Keratinocyte (primary cell): Measurements from ENCODE around the gene GJE1. TPM values are rescaled to one million over a fixed set of nuclear protein-coding genes. Genes with fewer than 3 reads are reported as not detected.

Experiments
- DNase-seq: peaks from one replicate; pipeline ENCODE4 v3.0.0-alpha.2; 2011; ENCODE audit warnings: low read depth, missing footprints, low spot score
- FAIRE-seq: peaks from 2 replicates; lab custom pipeline; 2011; peaks lifted over from hg19 to GRCh38; lab: Jason Lieb, UNC
- H2AFZ ChIP-seq: 2 replicates; pipeline ENCODE4 v1.6.0; 2012; ENCODE audit warnings: low read length, control low read depth, inconsistent platforms; ENCODE audit not compliant: control insufficient read depth
- H3K27ac ChIP-seq: 2 replicates; pipeline ENCODE4 v1.5.1; 2011; ENCODE audit warnings: low read length; ENCODE audit not compliant: control insufficient read depth, insufficient read depth
- H3K27me3 ChIP-seq: 3 replicates; pipeline ENCODE4 v1.6.0; 2011; ENCODE audit warnings: low read length; ENCODE audit not compliant: control insufficient read depth, insufficient read depth; ENCODE audit errors: extremely low read depth
- H3K36me3 ChIP-seq, 2 experiments: 2 replicates in 1 of 2; 3 replicates in 1 of 2; pipeline ENCODE4 v1.5.1; 2011; ENCODE audit warnings: low read length in 2 of 2, mild to moderate bottlenecking in 1 of 2; ENCODE audit not compliant: control insufficient read depth in 2 of 2, insufficient read depth in 2 of 2; ENCODE audit errors: extremely low read depth in 1 of 2
- H3K4me1 ChIP-seq: 3 replicates; pipeline ENCODE4 v1.5.1; 2011; ENCODE audit warnings: low read length; ENCODE audit not compliant: control insufficient read depth, insufficient read depth; ENCODE audit errors: extremely low read depth
- H3K4me2 ChIP-seq: 3 replicates; pipeline ENCODE4 v1.6.0; 2011; ENCODE audit warnings: low read depth, low read length; ENCODE audit not compliant: control insufficient read depth, insufficient read depth; ENCODE audit errors: extremely low read depth
- H3K4me3 ChIP-seq, 3 experiments: fragments of 200-600 bp in 1 of 3; sonication (generic) in 1 of 3; 2 replicates in 2 of 3; 3 replicates in 1 of 3; pipeline ENCODE4 v1.5.1; 2011 to 2016; ENCODE audit warnings: low read length in 3 of 3, mild to moderate bottlenecking in 3 of 3, control low read depth in 2 of 3, inconsistent platforms in 1 of 3, low read depth in 1 of 3, mixed read lengths in 1 of 3, mixed run types in 1 of 3, moderate library complexity in 1 of 3; ENCODE audit not compliant: control insufficient read depth in 2 of 3, insufficient read depth in 2 of 3; ENCODE audit errors: extremely low read depth in 1 of 3
- H3K79me2 ChIP-seq: 2 replicates; pipeline ENCODE4 v1.6.0; 2012; ENCODE audit warnings: low read length; ENCODE audit not compliant: control insufficient read depth, insufficient read depth
- H3K9ac ChIP-seq: 3 replicates; pipeline ENCODE4 v1.6.0; 2011; ENCODE audit warnings: low read length; ENCODE audit not compliant: control insufficient read depth, insufficient read depth; ENCODE audit errors: extremely low read depth
- H3K9me1 ChIP-seq: 3 replicates; pipeline ENCODE4 v1.6.0; 2011; ENCODE audit warnings: low read length; ENCODE audit not compliant: control insufficient read depth, insufficient read depth; ENCODE audit errors: extremely low read depth
- H3K9me3 ChIP-seq: 2 replicates; pipeline ENCODE4 v1.5.1; 2012; ENCODE audit warnings: low read depth, low read length; ENCODE audit not compliant: control insufficient read depth
- H4K20me1 ChIP-seq: 3 replicates; pipeline ENCODE4 v1.6.0; 2011; ENCODE audit warnings: low read length; ENCODE audit not compliant: control insufficient read depth, insufficient read depth; ENCODE audit errors: extremely low read depth
- CTCF ChIP-seq, 3 experiments: IDR thresholded peaks in 1 of 3; conservative IDR thresholded peaks in 1 of 3; optimal IDR thresholded peaks in 1 of 3; 2 replicates in 2 of 3; 3 replicates in 1 of 3; pipeline versions ENCODE3 to v1.5.1; 2011; ENCODE audit warnings: low read length in 3 of 3, mild to moderate bottlenecking in 3 of 3, moderate library complexity in 2 of 3, control low read depth in 1 of 3, inconsistent platforms in 1 of 3; ENCODE audit not compliant: insufficient read depth in 2 of 3; ENCODE audit errors: extremely low read depth in 1 of 3
- EZH2 ChIP-seq: IDR thresholded peaks from one replicate; pipeline ENCODE4 v1.6.1; 2012; ENCODE audit warnings: inconsistent platforms, mild to moderate bottlenecking, low read length, moderate library complexity
- dilution Hi-C: fragments of 300-500 bp; cut with MboI; formaldehyde crosslinking; loops from one replicate; pipeline ENCODE4 v1.7.0; 2020; ENCODE audit warnings: low sequenced_read_pairs; ENCODE audit not compliant: extremely low pct_ligation_motif_present
- polyA plus RNA-seq, 5 experiments: library from polyadenylated mRNA; depleted of rRNA in 3 of 5; stranded (reverse) in 3 of 5; stranded (forward) in 1 of 5; unstranded in 1 of 5; fragments of >200 nt; gene quantifications; 1 replicate in 1 of 5; 2 replicates in 3 of 5; 3 replicates in 1 of 5; pipeline versions ENCODE4 v1.2.1 to v1.2.3, GENCODE V29; 2011 to 2012; ENCODE audit warnings: missing spikeins in 2 of 5, low read depth in 1 of 5, low replicate concordance in 1 of 5

GJE1 gene
- polyA plus RNA-seq, 1 donor (not counting 4 experiments of a cell fraction or from before 2014, with no cell fraction given): not detected

- Histone ChIP-seq H3K27ac (no peak overlapping the region), H4K20me1 (no peaks in the 10 kb centered on the region), H3K36me3 (no peaks in the 10 kb centered on the region), H3K9ac (no peak overlapping the region), H3K27me3 (no peaks in the 10 kb centered on the region), H3K9me3 (no peaks in the 10 kb centered on the region), H3K4me2 (no peak overlapping the region), H3K9me1 (no peaks in the 10 kb centered on the region), H3K79me2 (no peaks in the 10 kb centered on the region), H3K4me3 (no peak overlapping the region), H3K4me1 (no peaks in the 10 kb centered on the region), H2AFZ (no peak overlapping the region)
- FAIRE-seq (no peak), DNase-seq (no peak)
- dilution Hi-C loops: no loop called here
- TF ChIP-seq CTCF (optimal IDR thresholded peaks at IDR 0.05 in 1 of 3, IDR thresholded peaks at IDR 0.05 in 1 of 3, conservative IDR thresholded peaks at IDR 0.05 in 1 of 3; ENCODE audit: extremely low read depth in 1 of 3, insufficient read depth in 2 of 3, low read length in 3 of 3) (no peak), EZH2 (no peak)
Measured at GRCh38 chr6:142183351-142183750, 50.6 kb downstream of the GJE1 start.

DNA sequence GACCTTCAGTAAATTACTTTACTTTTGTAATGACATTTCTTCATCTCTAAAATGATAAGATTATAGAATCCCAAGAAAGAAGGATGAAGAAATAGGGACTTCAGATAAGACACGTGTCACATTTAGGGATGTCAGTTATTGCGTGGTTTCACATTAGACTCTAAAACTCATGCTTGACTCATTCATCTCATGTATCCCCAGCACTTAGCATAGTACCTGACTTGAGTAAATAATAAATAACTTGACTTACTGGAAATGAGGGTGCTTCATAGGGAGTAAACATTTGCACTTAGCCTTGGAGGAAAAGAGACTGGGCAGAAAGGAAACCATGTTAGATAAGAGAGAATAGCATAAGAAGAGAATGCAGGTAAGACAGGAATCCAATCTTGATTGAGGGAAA lies 51.6 kb downstream of the GJE1 start:
- DNase-seq (no peak), FAIRE-seq (no peak)
- Histone ChIP-seq H3K36me3 (no peaks in the 10 kb centered on the region), H3K9me3 (no peaks in the 10 kb centered on the region), H4K20me1 (no peaks in the 10 kb centered on the region), H3K9me1 (no peaks in the 10 kb centered on the region), H3K79me2 (no peaks in the 10 kb centered on the region), H3K9ac (no peak overlapping the region), H3K4me2 (no peak overlapping the region), H3K4me3 (no peak overlapping the region), H3K27me3 (no peaks in the 10 kb centered on the region), H3K27ac (no peak overlapping the region), H3K4me1 (no peaks in the 10 kb centered on the region), H2AFZ (no peak overlapping the region)
- TF ChIP-seq CTCF (optimal IDR thresholded peaks at IDR 0.05 in 1 of 3, IDR thresholded peaks at IDR 0.05 in 1 of 3, conservative IDR thresholded peaks at IDR 0.05 in 1 of 3; ENCODE audit: extremely low read depth in 1 of 3, insufficient read depth in 2 of 3, low read length in 3 of 3): no peak
- TF ChIP-seq EZH2: no peak
- dilution Hi-C loops: no loop called here

Other genes with a start within 250 kb of the GJE1 start
- 0.04 TPM in 1 of 3 replicates, not detected in the others for gene NMBR, start 14.2 kb downstream of the GJE1 start, polyA plus RNA-seq
- gene VTA1, start 14.3 kb downstream of the GJE1 start, polyA plus RNA-seq: 81.5 to 97.4 TPM (median 97.4 TPM) in 3 replicates
- gene ADGRG6, start 169.1 kb downstream of the GJE1 start, polyA plus RNA-seq: 9.4 to 20.1 TPM (median 14.6 TPM) in 3 replicates